Stimulated activated naive CD8-positive, alpha-beta T cell treated with anti-CD3 and anti-CD28 coated beads, Interleukin-15, Interleukin-2, amounts not matched to agents 100 U/mL and 50 U/mL, for 24 hours (primary cell): Measurements from ENCODE around the gene SLC35D1.
A peak's percentile ranks its signal among the peaks of the same experiment; 100 is the strongest.

Source experiments
- ATAC-seq: fragments of 150-1000 bp; cut with Tn5 transposase; one replicate; pipeline ENCODE4 v1.10.0; 2021
- DNase-seq: peaks from one replicate; pipeline ENCODE4 v3.0.0; 2021

SLC35D1 gene

DNA sequence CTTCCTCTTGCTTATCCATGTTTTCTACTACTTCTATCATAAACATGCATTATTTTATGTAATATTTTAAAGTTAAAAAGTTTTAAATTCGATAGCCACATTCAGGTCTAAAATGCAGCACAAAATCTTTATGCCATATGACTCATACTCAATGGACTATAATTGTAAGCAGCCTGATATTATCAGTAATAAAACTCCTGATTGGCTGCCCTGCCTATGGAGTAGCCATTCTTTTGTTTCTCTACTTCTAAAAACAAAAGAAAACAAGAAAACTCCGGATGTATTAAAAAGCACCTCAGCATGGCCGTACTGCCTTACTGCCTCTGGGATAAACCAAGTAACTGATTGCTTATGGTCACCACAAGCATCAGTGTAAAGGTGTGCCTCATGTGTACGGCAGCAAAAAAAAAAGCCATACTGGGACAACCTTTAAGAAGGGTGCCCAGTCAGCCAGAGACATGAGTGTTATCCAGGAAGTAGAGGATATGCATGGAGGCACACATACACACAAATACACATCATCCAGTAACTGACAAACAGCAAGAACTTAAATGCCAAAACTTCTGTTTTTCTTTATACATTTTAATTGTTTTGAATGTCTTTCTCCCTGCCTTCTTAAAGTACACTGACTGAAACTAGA is 9.2 kb downstream of the SLC35D1 start:
- ATAC-seq, result peak; percentile 36

DNA sequence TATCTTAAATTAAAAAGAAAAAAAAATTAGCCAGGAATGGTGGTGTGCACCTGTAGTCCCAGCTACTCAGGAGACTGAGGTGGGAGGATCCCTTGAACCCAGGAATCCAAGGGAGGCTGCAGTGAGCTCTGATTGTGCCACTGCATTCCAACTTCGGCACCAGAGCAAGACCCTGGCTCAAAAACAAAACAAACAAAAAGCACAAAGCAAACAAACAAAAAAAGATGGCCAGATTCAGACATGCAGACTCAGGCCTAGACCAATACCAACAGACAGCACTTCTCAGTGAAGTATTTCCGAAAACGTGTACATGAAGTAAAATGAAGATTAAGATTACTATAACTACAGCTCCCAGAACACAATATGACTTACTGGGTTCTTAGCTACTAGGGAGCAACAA is 10.6 kb downstream of the SLC35D1 start:
- DNase-seq, result no peak
- ATAC-seq, result no peak

More for the DNA sequence above, 9.2 kb downstream of the SLC35D1 start:
- DNase-seq, result no peak

DNA sequence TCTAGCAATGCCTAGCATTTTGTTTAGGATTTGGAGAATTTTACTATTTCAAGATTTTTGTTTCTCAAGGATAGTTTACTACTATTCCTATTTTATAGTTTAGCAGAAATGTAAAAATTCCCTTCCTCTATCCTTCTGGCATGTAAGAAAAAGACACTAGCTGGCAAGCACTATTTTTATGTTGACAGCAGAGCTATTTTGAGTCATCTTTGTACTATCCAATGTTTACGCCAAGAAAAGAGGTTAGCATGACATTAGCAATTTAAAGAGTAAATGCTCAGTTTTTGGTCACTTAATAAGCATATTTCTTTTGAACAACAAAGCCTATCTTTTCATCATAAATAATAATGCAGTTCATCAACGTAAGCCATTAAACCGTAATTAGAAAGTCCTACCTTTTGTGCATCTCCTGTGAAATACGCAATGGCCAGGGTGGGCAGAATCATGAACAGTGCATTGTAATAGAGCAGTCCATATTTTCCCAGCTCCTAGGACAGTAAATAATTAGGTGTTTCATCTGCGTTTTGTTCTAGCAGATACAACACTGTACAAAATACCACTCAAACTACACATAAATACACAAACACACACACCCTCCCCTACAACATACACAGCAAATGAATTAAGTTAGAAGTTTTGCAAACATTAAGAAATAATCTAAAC is 12.0 kb downstream of the SLC35D1 start:
- no peak for DNase-seq
- no peak for ATAC-seq

DNA sequence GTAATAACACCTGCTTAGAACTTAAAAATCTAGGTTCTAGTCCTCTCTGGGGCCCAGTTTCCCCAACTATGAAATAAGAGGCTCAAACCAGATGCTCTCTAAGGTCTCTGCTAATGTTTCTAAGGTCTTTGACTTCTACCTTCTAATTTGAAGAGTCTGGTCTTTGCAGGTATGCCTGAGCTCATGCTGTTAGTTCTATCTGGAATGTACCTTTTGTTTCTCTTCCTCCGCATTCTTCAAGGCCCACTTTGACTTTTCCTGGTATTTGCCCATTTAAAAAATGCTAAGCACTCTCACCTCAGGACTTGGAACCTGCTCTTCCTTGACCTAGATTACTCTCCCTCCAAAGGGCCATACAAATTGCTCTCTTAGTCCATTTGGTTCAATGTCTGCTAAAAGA is 13.5 kb downstream of the SLC35D1 start:
- ATAC-seq (no peak), DNase-seq (no peak)

DNA sequence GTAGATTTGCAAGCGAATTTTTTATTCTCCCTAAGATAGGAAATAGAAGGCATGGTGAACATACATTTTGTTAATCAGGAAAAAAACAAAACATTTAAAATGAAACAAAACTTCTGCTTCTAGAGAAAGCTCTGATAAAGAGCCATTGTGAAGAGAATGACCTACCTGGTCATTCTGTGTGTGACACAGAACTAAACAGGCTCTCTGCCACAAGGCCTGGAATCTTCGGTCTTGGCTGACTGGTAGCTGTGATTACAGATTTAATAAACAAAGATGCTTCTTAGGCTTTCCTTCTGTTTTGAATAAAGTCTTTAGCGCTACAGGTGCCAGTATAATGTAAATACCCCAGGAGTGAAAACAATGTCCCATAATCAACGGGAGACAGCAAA is 22.1 kb downstream of the SLC35D1 start:
- DNase-seq (no peak), ATAC-seq (no peak)

DNA sequence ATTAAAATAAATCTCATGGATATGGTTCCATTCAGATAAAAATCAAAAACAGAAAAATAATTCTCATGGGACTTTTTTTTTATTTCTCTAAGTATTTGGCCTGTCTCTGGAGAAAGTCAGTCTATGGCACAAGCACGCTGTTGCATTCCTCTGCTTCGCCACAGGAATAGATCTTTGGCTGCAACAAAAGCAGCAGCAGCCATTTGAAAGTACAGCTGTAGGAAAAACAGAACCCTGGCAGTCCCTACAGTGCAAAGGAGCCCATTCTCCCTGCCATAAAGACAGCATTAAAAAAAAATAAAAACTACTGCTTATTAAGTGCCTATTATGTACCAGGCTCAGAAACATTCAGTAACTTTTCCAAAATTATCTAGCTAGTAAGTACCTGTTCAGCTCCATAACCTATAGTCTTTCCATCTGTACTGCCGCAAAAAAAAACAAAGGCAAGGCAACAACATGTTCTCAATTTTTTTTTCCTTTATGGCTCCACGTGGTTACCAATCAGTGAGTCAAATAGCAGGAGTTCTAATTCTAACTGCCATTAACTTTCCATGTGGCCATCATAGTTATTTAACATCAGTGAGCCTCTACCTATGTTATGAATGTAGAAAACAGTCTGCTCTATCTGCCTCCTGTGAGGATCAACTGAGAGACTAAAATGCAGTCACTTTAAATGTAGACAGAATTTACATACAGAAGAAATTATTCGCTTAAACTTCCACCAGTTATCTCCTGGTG is 22.7 kb downstream of the SLC35D1 start:
- DNase-seq (no peak), ATAC-seq (no peak)

DNA sequence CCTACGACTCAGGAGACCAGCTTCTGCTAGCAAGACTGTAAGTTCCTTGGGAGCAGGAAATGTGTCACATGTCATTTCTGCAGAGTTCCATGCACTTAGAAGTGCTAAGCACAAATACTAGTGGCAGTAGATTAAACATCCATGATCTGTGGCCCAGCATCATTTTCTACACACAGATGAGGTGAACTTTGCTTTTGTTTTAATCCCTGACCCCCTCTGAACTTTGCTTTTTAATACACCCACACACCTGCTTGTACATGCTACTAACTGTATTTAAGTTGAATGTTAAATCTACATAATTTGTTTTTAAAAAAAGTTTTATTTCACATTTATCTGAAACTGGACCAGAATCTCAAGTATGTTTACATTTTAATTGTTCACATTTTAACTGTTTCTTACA is 24.5 kb downstream of the SLC35D1 start:
- DNase-seq (no peak), ATAC-seq (no peak)

DNA sequence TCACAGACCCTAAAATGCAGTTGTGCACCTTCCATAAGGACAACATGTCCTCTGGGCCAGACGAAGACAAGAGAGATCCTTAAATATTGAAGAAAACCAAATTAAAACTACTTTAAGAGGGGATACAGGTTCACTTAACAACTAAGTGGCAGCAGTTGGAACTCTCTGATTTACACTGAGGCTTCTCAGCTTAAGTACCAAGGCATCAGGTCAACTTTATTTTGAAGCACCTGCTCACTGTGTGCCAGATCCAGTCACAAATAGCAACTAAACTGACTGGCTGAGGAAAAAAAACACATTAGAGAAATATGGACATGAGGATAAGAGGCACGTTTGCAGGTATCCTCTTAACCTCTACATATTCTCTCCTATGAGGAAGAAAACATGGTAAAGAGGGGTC is 33.2 kb downstream of the SLC35D1 start:
- no peak for ATAC-seq
- DNase-seq, result no peak

DNA sequence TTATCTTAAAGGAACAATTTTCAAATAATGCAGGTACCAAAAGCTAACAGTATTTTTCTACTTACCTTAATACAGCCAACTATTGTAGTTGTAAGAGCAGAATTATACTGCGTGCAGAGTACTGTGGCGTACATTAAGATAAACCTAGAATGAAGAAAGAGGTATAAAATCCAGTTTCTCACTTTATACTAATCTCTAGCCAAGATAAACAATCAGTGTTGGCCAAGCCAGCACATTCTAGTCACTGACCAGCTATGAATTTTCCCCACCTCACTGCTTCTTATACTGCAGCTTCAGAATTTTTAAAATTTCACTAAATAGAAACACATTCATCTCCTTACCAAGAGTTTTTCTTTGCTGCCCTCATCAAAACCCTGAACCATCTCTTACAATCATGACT is 33.6 kb downstream of the SLC35D1 start:
- ATAC-seq (no peak), DNase-seq (no peak)

DNA sequence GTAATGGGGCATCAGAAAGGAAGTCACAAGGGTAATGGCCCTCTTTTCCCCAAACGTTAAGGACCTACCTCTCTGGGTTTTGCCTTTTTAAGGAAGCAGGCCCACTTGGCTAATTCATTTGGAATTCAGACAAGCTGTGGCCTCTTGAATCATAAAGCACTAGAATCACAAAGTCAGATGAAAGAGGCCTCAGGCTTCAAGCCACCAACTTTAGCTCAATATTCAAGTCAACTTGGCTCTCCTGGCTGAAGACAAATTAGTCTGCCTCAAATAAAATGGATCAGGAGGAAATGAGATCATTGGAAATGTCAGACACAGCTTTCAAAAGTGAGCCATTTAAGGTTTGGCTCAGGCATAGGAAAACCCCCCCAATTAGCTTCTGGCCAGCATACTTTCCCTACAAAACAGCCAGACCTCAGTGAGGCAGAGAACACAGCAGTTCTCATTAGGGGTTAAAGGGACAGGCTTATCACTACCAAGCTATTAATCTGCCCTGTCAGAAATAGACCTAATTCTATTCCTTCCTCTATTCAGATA is 34.3 kb downstream of the SLC35D1 start:
- DNase-seq, result no peak
- no peak for ATAC-seq

DNA sequence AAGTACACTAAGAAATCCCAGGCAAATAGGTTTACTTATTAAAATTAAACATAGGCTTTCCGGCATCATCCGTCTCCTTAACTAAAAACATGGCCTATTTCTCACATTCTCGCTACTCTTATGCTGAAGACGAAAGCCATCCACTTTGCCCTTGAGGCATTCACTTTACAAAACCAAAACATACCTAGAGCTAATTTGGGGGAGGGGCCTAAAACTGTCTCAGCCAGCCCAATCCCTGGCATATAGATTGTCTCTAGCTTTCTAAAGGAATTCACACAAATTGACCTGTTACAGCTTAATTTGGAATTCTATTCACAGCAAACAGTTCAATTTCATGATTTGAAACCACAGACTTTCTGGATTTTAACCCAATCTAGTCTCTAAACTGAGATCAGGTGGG is 34.8 kb downstream of the SLC35D1 start:
- DNase-seq (no peak), ATAC-seq (no peak)

DNA sequence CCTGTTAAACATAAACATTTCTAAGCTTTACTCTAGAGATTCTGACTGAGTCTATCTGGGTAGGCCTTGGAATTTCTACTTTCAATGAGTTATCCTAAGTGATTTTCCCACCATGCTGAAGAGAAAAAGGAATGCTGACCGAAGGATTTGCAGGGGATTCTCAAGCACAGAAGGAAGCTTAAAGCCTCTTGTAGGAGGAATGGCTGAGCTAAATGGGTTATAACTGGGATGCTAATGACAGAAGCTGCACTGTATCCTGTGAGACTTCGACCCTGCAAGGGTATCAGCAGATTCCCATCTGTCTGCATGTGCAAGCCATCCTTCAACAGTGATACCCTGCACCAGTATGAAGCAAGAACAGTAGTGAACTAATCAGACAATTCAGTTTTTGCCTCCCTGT is 35.4 kb downstream of the SLC35D1 start:
- no peak for DNase-seq
- no peak for ATAC-seq

DNA sequence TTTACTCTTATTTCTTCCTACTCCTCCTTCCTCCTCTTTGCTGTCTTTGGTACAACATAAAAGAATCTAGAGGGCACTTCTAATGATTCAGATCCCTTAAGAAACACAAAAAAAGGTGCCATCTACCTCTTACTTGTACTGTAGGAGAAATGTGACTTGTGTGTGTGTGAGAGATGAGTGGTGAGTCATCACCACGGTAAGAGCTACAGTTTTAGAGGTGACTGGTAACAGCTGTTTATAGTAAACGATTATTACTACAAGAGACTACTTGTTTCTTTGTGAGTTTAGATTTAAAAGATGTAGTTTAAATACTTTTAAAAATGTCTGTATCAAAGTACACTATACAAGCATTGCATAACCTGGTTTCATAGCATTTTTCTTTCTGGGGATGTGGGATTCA is 40.4 kb downstream of the SLC35D1 start:
- DNase-seq (no peak), ATAC-seq (peak; percentile 79)

DNA sequence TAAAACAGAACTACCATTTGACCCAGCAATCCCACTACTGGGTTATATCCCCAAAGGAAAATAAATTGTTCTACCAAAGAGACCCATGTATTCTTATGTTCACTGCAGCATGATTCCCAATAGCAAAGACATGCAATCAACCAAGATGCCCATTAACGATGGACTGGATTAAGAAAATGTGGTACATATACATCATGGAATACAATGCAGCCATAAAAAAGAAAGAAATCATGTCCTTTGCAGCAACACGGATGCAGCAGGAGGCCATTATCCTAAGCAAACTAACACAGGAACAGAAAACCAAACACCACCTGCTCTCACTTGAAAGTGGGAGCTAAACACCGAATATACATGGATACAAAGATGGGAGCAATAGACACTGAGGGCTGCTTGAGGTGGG is 44.2 kb downstream of the SLC35D1 start:
- DNase-seq (no peak), ATAC-seq (no peak)

DNA sequence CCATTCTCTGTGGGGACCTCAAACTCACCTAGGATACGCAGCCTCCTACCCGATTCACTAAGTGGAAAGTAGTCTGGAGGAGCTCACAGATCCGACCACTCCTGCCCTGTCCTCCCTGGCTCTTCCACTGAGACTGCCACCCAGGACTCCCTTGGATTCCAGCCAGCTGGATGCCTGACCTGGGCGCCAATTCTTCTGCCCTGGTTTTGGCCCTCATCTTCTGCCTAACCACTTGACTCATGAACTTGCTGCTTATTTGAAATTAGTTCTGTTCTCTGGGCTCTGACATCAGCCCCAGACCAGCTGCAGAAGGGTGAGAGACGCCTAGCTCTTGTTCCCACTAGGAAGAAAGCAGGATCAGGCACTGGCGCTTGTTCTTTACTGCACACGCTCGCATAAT is 48.9 kb downstream of the SLC35D1 start:
- no peak for DNase-seq
- ATAC-seq, result no peak

DNA sequence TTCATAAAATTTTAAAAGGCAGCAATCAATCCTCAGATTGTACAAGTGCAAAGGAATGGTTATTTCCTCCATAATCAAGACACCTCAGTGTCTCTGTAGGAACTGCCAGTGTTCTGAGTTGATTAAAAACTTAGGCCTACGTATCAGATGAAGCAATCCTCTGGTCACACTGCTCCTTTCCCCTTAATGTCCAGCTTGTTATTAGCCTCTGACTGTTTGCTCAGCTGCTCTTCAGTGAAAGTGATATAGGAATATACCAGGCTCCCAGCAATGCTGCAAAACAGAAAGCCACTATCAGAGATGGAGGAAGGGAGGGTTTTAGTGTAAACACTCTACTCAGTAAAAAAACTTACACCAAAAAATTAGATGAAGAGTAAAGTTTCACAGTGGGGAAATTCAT is 49.8 kb downstream of the SLC35D1 start:
- DNase-seq, result no peak
- ATAC-seq, result no peak

DNA sequence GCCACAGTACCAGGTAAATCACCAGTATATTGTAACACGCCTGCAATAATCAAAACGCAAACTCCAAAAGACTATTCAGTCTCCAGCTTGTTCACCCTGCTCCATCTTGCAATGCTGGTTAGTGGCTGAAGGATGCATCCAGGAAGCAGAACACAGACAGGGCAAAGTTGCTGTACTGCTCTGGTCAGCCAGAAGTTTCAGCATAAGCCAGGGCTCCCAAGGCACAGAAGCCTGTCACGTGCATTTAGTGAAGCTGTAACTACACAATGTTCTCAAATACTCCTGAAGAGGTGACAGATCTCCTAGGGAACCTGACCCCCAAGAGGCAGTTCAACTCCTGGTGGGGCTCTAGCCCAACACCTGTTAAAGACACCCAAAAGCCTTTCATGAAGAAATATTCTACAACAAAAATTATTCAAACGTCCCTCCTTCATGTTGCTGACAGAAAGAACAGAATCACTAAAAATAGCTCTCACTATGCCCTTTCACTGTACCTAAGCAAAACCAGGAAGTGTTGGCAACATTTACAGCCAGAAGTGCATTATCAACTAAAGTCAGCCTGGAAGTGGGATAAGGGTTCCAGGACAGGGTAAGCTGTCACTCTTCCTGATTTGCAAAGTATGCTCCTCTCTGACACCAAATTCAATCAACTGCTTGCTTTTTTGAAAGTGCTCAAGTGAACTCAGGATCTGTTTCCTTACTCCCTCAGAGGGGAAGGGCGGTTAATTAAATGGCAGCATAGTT is 52.1 kb downstream of the SLC35D1 start:
- ATAC-seq, result no peak
- no peak for DNase-seq

DNA sequence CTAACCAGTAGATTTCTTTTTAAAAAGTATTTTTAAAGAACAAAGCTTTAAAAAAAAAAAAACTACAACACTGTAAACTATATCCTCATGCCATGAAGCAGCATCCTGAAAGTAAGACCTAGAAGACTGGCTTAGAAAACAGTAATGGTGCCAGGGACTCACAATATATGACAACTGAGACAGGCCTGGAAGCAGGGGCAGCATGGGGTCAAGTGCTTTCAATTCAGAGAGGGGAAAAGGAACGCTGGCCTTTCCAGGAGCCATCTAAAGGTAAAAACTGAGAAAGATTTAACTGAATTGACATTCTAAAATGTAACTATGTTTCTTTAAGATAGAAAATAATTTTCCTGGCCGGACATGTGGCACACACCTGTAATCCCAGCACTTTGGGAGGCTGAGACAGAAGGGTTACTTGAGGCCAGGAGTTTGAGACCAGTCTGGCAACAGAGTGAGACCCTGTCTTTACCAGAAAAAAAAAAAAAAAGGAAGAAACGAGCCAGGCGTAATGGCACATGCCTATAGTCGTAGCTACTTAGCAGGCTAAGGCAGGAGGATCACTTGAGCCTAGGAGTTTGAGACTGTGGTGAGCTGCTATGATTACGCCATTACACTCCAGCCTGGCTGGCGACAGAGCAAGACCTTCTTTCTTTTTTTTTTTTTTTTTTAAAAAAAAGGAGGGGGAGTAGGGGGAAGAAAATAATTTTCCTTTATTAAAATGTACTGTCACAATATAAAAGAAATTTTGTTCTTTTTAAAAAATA is 54.1 kb downstream of the SLC35D1 start:
- ATAC-seq (no peak), DNase-seq (no peak)

DNA sequence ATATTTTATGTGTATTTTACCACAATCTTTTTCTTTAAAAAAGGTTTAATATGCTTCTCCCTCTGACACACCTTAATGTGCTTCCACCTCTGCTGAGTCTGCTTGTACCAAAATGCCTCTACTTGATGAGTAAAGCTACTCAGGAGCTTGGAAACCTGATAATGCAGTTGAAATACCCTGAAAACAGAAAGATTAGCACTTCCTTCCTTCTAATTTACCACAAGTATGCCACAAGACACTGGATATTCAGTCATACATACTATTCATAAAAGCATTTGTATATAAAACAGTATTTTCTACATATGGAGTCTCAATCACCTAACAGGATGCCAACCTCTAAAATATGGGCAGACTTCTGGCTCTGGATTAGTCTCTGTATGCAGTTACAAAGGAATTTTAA is 55.0 kb downstream of the SLC35D1 start:
- DNase-seq (no peak), ATAC-seq (no peak)

DNA sequence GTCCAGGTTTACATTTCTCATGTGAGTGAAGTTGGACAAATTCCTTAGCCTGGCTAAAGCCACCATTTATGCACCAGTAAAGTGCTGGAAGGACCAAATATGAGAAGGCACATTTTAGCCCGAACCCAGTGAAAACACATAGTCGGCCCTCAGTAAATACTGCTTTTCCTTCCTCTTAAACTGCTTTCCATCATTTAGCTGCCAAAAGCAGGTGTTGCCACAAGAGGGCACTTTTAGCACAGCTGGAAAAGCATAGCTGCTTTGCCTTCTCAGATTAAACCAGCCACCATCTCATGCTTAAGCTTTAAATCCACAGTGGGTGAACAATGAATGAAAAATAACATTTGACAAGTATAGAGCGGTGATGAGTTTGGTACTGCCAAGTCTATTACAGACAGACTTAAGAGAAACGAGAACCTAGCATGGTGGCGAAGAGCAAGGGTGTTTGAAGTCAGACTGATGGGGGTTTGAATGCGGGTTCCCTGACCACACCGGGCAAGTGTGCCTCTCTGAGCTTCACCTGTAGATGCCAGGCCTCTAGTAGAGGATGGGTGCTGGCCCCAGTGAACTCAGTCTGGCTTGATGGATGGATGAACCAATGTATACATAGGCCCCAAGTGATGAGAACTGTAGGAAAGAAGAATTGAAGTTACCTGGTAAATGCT is 57.8 kb downstream of the SLC35D1 start:
- ATAC-seq (peak; percentile 58), DNase-seq (peak; percentile 55)

DNA sequence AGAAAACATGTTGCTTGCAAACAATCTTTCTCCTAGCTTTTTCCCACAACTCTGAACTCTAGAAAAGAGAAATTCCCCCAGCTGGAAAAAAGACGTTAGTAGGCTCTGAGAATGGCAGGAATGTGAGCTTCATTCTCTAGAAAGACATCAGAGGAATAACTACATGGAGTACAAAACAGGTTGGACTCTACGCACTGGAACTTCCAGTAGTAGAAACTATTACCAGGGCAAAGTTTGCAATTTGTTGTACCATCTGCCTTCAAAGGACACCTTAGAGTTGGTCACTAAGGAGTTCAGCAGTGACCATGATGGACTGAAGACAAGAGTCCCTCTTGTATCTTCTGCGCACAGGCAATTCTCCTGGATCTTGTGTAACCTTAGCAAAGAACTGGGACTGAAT is 60.9 kb downstream of the SLC35D1 start:
- ATAC-seq, result no peak

More for the DNA sequence above, 60.9 kb downstream of the SLC35D1 start:
- no peak for DNase-seq
